ELF-1 (cell line): ENCODE measurements around the gene RPL18A.

Experiments
- DNase-seq: peaks from one replicate; pipeline ENCODE4 v3.0.0-alpha.2; 2016; ENCODE audit warnings: low read depth, low spot score

The RPL18A gene

GRCh38 chr19:17908244-17908643 lies 48.5 kb downstream of the RPL18A start:
- DNase-seq, result no peak

- DNase-seq, result peak; percentile 52
These were observed 49.5 kb downstream of the RPL18A start for GRCh38 chr19:17909003-17909732.

GRCh38 chr19:17910791-17911360 lies 51.2 kb downstream of the RPL18A start:
- no peak for DNase-seq
